ENCODE measurements around the gene ALS2CL.
"Not testable (repeated sequence)": the region's sequence is repeated elsewhere in the genome, so short reads cannot be mapped to it uniquely, and the experiment has no call there.

ALS2CL gene

DNA sequence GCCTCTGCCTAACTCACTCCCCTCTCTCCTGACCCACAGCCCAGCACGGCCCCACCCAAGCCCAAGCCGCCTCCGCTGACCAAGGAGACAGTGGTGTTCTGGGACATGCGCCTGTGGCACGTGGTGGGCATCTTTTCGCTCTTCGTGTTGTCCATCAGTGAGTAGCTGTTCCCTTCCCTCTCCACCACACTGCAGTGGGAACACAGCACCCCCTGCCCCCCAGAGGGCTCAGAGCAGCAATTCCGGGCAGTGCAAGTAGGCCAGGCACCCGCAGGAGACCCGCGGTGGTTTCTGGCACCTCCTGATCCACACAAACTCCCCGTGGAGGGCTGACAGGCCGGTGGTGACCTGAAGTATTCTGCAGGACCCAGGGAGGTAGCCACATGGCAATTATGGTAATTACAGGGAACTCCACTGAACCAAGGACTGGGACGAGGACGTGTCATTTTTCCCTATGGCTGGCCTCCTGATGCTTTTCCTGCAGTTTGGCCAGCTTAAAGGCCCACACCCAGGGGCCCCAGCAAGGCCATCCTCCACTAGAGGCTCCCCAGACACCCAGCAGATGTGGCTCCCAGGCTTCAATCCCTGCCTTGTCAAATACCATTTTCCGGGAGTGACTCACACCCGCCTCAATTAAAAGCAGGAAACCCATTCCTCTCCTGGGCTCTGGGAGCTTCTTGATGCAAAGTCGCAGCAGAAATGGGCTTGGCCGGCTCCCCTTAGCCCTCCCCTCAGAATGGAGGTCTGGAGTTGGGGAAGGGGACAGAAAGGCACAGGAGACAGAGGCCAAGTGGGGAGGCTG, 12.5 kb upstream of the ALS2CL start:
- H3K27me3 ChIP-seq (ENCODE audit: insufficient read depth, insufficient read length) = peaks cover 19% of the 10 kb centered on the region
- peak; percentile 56 for DNase-seq (ENCODE audit: low read depth, low spot score)
- H3K4me1 ChIP-seq (ENCODE audit: insufficient read depth, insufficient read length) = peaks cover 29% of the 10 kb centered on the region
- no peak overlapping the region for H3K4me3 ChIP-seq (ENCODE audit: insufficient read length, low read depth)
- H3K9me3 ChIP-seq (ENCODE audit: insufficient read depth, low read length) = no peaks in the 10 kb centered on the region
- H3K36me3 ChIP-seq (ENCODE audit: insufficient read depth, insufficient read length, low read length) = no peaks in the 10 kb centered on the region
- H3K9ac ChIP-seq (ENCODE audit: insufficient read length, low read depth) = no peak overlapping the region
- TF ChIP-seq YY1 (IDR thresholded peaks at IDR 0.05; ENCODE audit: insufficient read depth, insufficient read length) (no peak), SUZ12 (IDR thresholded peaks at IDR 0.05; ENCODE audit: extremely low read depth, insufficient read depth, insufficient read length) (no peak), ZNF274 (IDR thresholded peaks at IDR 0.05; ENCODE audit: low read depth, low read length) (no peak)

- DNase-seq (ENCODE audit: low read depth, low spot score) = peak; percentile 39
- Histone ChIP-seq H3K36me3 (ENCODE audit: insufficient read depth, insufficient read length, low read length) (no peaks in the 10 kb centered on the region), H3K9me3 (ENCODE audit: insufficient read depth, low read length) (no peaks in the 10 kb centered on the region), H3K4me3 (ENCODE audit: insufficient read length, low read depth) (no peak overlapping the region), H3K27me3 (ENCODE audit: insufficient read depth, insufficient read length) (peaks cover 28% of the 10 kb centered on the region), H3K9ac (ENCODE audit: insufficient read length, low read depth) (no peak overlapping the region), H3K4me1 (ENCODE audit: insufficient read depth, insufficient read length) (peaks cover 32% of the 10 kb centered on the region)
- TF ChIP-seq YY1 (IDR thresholded peaks at IDR 0.05; ENCODE audit: insufficient read depth, insufficient read length) (no peak), ZNF274 (IDR thresholded peaks at IDR 0.05; ENCODE audit: low read depth, low read length) (no peak), SUZ12 (IDR thresholded peaks at IDR 0.05; ENCODE audit: extremely low read depth, insufficient read depth, insufficient read length) (no peak)
Observed at GRCh38 chr3:46705022-46705530, 11.6 kb upstream of the ALS2CL start.

- H3K9ac ChIP-seq (ENCODE audit: insufficient read length, low read depth); H3K4me3 ChIP-seq (ENCODE audit: insufficient read length, low read depth); H3K9me3 ChIP-seq (ENCODE audit: insufficient read depth, low read length); H3K36me3 ChIP-seq (ENCODE audit: insufficient read depth, insufficient read length, low read length); DNase-seq (ENCODE audit: low read depth, low spot score): not testable (repeated sequence)
- Histone ChIP-seq H3K4me1 (ENCODE audit: insufficient read depth, insufficient read length) (peaks cover 32% of the 10 kb centered on the region), H3K27me3 (ENCODE audit: insufficient read depth, insufficient read length) (peaks cover 34% of the 10 kb centered on the region)
Observed at GRCh38 chr3:46704346-46704745, 10.9 kb upstream of the ALS2CL start.

GRCh38 chr3:46703013-46703520, 9.6 kb upstream of the ALS2CL start:
- Histone ChIP-seq H3K9ac (ENCODE audit: insufficient read length, low read depth) (no peak overlapping the region), H3K9me3 (ENCODE audit: insufficient read depth, low read length) (no peaks in the 10 kb centered on the region), H3K36me3 (ENCODE audit: insufficient read depth, insufficient read length, low read length) (no peaks in the 10 kb centered on the region), H3K4me1 (ENCODE audit: insufficient read depth, insufficient read length) (peaks cover 32% of the 10 kb centered on the region), H3K27me3 (ENCODE audit: insufficient read depth, insufficient read length) (peaks cover 34% of the 10 kb centered on the region), H3K4me3 (ENCODE audit: insufficient read length, low read depth) (no peak overlapping the region)
- no peak for DNase-seq (ENCODE audit: low read depth, low spot score)
- TF ChIP-seq YY1 (IDR thresholded peaks at IDR 0.05; ENCODE audit: insufficient read depth, insufficient read length) = no peak
- no peak for TF ChIP-seq SUZ12 (IDR thresholded peaks at IDR 0.05; ENCODE audit: extremely low read depth, insufficient read depth, insufficient read length)

GRCh38 chr3:46702246-46703012, 8.9 kb upstream of the ALS2CL start:
- no peak for DNase-seq (ENCODE audit: low read depth, low spot score)
- H3K36me3 ChIP-seq (ENCODE audit: insufficient read depth, insufficient read length, low read length) = no peaks in the 10 kb centered on the region
- peaks cover 34% of the 10 kb centered on the region for H3K27me3 ChIP-seq (ENCODE audit: insufficient read depth, insufficient read length)
- no peak overlapping the region for H3K4me3 ChIP-seq (ENCODE audit: insufficient read length, low read depth)
- no peak for TF ChIP-seq ZNF274 (IDR thresholded peaks at IDR 0.05; ENCODE audit: low read depth, low read length)
- H3K9ac ChIP-seq (ENCODE audit: insufficient read length, low read depth) = no peak overlapping the region
- H3K4me1 ChIP-seq (ENCODE audit: insufficient read depth, insufficient read length) = peaks cover 32% of the 10 kb centered on the region
- no peaks in the 10 kb centered on the region for H3K9me3 ChIP-seq (ENCODE audit: insufficient read depth, low read length)

DNA sequence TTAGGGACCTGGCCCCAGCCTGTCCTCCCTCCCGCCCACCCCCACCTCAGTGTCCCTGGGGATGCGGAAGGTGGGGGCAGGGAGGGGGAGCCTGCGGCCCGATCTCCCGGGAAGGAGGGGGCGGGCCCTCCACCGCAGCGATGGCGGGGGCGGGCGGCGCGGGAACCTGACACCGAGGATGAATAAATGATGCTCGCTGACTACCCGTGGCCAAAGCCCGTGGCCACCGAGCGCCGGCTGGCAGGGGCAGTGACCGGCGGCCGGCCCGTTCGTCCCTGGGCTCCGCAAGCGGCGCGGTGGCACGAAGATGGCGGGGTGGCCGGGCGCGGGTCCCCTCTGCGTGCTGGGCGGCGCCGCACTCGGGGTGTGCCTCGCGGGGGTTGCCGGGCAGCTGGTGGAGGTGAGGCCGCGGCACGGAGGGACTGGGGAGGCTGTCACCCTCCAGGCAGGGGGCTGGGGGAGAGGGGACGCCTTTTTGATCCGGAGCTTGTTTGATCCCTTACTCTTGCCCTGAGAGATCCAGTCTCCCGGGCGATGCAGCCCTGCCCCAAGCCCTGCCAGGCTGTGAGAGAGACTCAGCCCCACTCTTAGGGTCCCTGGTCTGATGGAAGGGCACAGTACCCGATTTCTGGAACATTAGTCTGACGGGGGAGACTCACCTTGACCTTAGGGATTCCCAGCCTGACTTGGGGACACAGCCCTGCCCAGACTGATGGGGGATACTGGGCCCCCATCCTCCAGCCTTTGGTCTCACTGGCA, 7.9 kb upstream of the ALS2CL start, which contains the start of gene TMIE:
Gene TMIE, plus strand, starts transcription at position 212 of the 759 bp plus-strand sequence. Its CDS starts 96 bp downstream, at position 308.
- Histone ChIP-seq H3K9me3 (ENCODE audit: insufficient read depth, low read length) (no peaks in the 10 kb centered on the region), H3K4me3 (ENCODE audit: insufficient read length, low read depth) (peak within 1 kb of the TSS; percentile 23), H3K4me1 (ENCODE audit: insufficient read depth, insufficient read length) (peaks cover 27% of the 10 kb centered on the region), H3K36me3 (ENCODE audit: insufficient read depth, insufficient read length, low read length) (no peaks in the 10 kb centered on the region), H3K27me3 (ENCODE audit: insufficient read depth, insufficient read length) (peaks cover 34% of the 10 kb centered on the region), H3K9ac (ENCODE audit: insufficient read length, low read depth) (peak within 1 kb of the TSS; percentile 52)
- DNase-seq (ENCODE audit: low read depth, low spot score) = no peak
- TF ChIP-seq YY1 (IDR thresholded peaks at IDR 0.05; ENCODE audit: insufficient read depth, insufficient read length) (no peak), ZNF274 (IDR thresholded peaks at IDR 0.05; ENCODE audit: low read depth, low read length) (no peak), SUZ12 (IDR thresholded peaks at IDR 0.05; ENCODE audit: extremely low read depth, insufficient read depth, insufficient read length) (no peak)

GRCh38 chr3:46700772-46701171, 7.3 kb upstream of the ALS2CL start:
- no peak for DNase-seq (ENCODE audit: low read depth, low spot score)
- Histone ChIP-seq H3K4me3 (ENCODE audit: insufficient read length, low read depth) (no peak overlapping the region), H3K4me1 (ENCODE audit: insufficient read depth, insufficient read length) (peaks cover 29% of the 10 kb centered on the region), H3K27me3 (ENCODE audit: insufficient read depth, insufficient read length) (peaks cover 34% of the 10 kb centered on the region), H3K9ac (ENCODE audit: insufficient read length, low read depth) (no peak overlapping the region), H3K9me3 (ENCODE audit: insufficient read depth, low read length) (no peaks in the 10 kb centered on the region), H3K36me3 (ENCODE audit: insufficient read depth, insufficient read length, low read length) (no peaks in the 10 kb centered on the region)
- TF ChIP-seq ZNF274 (IDR thresholded peaks at IDR 0.05; ENCODE audit: low read depth, low read length) (no peak), SUZ12 (IDR thresholded peaks at IDR 0.05; ENCODE audit: extremely low read depth, insufficient read depth, insufficient read length) (no peak), YY1 (IDR thresholded peaks at IDR 0.05; ENCODE audit: insufficient read depth, insufficient read length) (no peak)
